SKM-1 (cell line): ENCODE data around the gene SPARCL1.
"Not testable (repeated sequence)": the region's sequence is repeated elsewhere in the genome, so short reads cannot be mapped to it uniquely, and the experiment has no call there.

Experiments used
- DNase-seq: peaks from one replicate; lab custom pipeline; 2025; ENCODE audit not compliant: unreplicated experiment; lab: John Stamatoyannopoulos, UW

The SPARCL1 gene

GRCh38 chr4:87451537-87451936, 77.6 kb downstream of the SPARCL1 start:
- no peak for DNase-seq

DNA sequence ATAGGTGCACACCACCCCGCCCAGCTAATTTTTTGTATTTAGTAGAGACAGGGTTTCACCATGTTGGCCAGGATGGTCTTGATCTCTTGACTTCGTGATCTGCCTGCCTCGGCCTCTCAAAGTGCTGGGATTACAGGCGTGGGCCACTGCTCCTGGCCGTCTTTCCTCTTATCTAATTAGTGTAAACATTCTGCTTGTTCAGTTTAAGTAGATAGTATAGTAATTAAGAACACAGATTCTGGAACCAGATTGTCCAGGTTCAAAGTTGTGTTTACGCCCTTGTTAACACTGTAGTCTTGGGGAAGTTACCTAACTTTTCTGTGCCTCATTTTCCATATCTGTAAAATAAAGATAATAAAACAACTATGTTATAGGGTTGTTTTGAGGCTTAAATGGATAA, 82.8 kb downstream of the SPARCL1 start:
- not testable (repeated sequence) for DNase-seq

DNA sequence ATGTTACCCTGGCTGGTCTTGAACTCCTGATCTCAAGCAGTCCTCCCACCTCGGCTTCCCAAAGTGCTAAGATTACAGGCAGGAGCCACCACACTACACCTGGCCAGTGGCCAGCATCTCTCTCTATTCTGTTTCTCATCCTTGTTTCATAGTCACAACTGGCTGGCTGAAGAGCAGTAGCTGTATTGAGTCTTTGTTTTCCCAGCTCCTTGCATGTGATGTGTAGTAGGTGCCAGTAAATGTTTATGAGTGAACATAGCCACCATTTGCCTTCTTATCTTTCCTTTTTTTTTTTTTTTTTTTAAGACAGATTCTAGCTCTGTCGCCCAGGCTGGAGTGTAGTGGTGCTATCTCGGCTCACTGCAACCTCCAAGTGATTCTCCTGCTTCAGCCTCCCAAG, 83.2 kb downstream of the SPARCL1 start:
- no peak for DNase-seq

DNA sequence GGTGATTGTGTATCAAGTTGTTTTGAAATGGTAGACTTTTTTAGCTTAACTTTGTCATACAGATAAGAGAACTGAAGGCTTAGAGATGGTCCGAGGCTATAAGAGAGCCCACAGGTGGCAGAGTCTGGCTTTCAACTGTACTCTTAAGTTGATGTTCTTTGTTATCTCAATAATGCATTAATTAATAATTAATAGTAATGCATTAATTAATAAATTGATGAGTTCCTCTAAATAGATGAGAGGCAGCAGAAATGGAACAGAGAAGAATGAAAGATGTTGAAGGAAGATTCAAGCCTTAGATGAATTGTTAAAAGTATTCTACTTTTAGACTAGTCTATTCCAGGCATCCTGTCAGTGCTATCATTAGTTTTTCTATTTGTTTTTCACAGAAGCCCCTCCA, 84.4 kb downstream of the SPARCL1 start:
- no peak for DNase-seq

GRCh38 chr4:87442889-87443288, 86.3 kb downstream of the SPARCL1 start:
- no peak for DNase-seq

DNA sequence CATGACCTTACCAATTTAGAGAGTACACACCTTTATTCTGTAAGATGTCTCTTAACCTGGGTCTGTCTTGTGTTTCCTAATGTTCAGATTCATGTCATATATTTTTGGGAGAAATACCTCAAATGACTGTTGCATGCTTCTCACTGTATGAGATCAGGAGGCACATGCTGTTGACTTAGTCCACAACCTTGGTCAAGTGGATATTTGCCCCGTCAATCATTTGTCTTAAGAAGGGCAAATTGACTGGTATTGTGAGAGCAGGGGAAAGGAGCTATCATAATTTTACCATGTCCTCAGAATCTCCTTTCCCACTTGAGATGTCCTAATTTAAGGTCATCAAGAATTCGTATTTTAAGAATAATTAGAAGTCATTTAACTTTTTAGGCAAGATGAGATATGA, 95.8 kb downstream of the SPARCL1 start:
- DNase-seq, result no peak

GRCh38 chr4:87430038-87430437, 99.1 kb downstream of the SPARCL1 start:
- DNase-seq, result no peak

DNA sequence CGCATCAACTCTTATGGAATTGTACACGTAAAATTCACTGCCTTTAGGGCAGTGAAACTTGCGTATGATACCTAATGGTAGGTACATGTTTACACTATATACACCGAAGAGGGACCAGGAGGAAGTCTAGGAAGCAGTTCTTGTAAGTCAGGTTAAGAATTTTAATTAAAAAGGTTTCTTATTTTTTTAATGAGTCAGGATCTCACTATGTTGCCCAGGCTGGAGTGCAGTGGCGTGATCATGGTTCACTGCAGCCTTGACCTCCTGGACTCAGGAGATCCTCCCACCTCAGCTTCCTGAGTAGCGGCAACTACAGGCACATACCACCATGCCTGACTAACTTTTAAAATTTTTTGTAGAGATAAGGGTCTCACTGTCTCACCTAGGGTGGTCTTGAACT, 100.2 kb downstream of the SPARCL1 start:
- DNase-seq, result no peak

- no peak for DNase-seq
These were observed 101.7 kb downstream of the SPARCL1 start for GRCh38 chr4:87427518-87427868.

- no peak for DNase-seq
These were observed 102.2 kb downstream of the SPARCL1 start for GRCh38 chr4:87426865-87427517.

GRCh38 chr4:87425711-87426110, 103.5 kb downstream of the SPARCL1 start:
- DNase-seq, result no peak

DNA sequence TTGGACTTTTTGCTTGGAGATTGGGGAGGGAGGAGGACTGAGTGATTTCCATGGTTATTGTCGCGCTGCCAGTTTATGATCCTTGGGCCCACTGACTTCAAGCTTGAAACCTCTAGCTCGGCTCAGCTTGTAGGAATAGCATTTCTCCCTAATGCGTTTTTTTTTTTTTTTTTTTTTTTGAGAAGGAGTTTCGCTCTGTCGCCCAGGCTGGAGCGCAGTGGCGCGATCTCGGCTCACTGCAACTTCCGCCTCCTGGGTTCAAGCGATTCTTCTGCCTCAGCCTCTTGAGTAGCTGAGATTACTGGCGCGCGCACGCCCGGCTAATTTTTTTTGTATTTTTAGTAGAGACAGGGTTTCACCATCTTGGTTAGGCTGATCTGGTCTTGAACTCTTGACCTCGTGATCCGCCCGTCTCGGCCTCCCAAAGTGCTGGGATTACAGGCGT, 105.1 kb downstream of the SPARCL1 start:
- DNase-seq, result not testable (repeated sequence)
